Stimulated activated naive CD4-positive, alpha-beta T cell (primary cell): ENCODE measurements around the gene MINDY4.

Source experiments
- DNase-seq, 6 experiments: peaks; one replicate each; lab custom pipeline; 2025; lab: John Stamatoyannopoulos, UW

MINDY4 gene

DNA sequence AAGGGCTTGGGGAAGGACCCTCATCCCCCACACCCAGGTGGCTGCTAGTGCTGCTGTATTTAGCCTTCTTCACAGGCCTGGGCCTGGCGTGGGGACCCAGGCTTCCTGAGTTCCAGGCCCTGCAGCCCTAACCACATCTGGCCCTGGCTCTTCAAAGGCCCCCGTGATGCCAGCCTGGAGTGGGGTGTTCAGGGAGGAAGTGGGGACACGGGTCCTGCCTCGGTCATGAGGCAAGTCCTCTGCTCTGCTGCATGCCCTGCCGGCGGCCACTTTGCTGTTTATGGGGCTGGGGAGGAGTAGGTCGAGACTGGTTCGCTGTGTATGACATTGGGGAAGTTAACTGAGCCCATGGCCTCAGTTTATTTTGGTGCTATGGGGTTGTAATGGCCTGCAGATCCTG, 131.9 kb downstream of the MINDY4 start:
- DNase-seq = no peak

- DNase-seq = no peak
Observed at GRCh38 chr7:30904561-30904960, 133.3 kb downstream of the MINDY4 start.

DNA sequence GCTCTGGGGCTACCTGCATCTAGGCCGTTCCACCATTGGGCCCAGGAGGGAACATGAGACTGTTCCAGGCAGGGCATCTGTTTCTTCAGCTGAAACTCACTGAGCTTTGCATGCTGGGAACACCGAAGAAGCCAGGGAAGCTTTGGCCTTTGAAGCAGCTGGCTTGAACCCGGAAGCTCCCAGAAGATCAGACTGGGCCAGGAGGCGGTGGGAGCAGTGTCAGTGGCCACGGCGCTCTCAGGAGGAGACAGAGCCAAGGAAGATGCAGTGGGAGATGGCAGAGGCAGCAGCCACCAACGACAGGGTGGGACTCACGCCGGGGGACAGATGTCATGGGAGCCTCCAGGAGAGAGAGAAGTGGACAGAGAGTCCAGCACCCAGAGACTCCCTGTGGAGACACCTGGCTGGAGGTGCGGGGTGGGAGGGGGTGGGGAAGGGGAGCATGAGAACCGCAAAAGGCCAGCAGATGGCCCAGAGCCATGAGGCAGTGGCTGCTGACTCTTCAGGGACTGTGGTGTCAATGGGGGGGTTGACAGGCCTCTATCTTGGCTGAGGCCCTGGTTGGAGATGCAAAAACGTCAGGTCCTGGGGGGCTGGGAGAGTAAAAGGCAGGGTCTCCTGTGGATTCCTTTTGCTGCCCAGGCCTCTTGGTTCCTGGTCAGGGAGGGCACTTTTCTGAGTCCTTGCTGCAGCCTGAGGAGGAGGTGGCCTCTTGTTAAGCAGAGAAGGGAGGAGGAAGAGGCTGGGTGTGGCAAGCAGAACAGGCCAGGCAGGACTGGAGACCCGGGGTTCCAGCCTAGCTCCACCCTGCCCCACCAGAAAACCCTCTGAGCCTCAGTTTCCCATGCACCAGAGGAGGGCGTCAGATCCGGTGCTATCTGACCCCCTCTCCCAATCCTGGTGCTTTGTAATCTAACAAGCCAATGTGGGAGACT, 134.1 kb downstream of the MINDY4 start:
- DNase-seq = no peak

DNA sequence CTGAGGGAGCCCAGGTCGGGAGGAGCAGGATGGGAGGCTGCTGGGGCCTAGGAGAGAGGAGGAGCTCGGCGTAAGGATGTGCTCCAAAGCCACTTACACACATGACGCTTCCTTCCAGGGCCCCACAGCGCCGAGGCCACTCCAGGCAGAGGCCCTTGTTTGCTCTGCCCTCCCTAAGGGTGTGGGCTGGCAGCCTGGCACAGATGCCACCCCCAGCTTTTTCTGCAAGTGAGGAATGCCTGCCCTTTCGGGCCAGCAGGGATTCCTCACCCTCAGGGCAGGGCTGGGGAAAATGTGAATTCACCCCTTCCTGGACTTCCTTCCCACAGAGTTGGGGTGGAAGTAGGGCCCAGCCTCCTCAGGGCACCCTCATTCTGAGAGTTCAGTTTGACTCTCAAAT, 134.8 kb downstream of the MINDY4 start:
- DNase-seq = no peak

- DNase-seq = no peak
Observed at GRCh38 chr7:30906515-30907240, 135.5 kb downstream of the MINDY4 start.

DNA sequence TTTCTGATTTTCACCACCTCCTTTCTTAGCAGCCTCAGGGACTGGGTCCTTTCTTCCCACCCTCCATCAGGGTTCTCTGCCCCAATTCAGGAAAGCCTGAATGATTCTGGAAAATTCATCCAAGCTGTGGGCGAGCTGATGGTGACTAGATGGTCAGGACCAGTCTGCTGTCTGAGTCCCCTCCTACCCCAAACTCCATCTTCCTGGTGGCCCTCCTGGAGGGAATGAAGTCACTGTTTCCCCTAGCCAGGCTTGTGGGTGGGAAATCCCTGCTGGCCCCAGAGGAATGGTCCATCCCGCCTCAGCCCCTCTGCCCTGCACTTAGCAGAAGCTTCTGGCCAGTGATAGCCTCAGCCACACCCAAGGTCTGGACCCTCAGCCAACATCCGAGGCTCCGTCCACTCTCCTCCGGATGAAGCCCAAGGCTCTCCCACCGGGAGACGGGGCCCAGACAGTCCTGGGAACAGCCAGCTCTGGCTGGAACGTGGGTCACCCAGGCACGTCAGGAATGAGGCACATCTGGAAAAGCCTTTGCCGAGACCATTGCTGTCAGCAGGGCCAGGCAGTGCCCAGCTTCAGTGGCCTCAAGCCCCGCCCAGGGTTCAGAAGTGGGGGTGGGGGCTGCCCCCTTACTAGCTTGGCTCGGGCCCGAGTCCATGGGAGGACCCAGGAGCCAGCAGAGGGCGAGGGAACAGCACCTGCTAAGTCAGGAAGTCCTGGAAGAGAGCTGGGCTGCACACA, 136.5 kb downstream of the MINDY4 start:
- DNase-seq = no peak

DNA sequence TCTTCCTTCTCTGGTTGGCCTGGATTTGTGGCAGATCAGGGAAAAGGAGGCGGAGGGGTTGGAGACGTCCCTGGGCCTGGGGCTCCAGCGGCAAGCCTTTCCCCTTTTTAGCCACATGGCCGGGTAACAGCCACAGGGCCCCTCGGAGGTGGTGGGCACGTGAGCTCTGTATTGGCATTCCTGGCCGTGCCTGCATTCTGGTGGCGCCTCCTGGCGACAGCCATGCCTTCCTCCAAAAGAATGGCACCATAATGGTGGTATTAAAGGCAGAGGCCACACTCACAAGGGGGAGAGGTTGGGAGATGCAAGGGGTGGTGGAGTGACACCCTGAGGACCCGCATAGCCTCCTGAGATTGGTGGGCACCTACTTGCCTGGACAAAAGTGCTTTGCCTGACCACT, 137.5 kb downstream of the MINDY4 start:
- DNase-seq = no peak

DNA sequence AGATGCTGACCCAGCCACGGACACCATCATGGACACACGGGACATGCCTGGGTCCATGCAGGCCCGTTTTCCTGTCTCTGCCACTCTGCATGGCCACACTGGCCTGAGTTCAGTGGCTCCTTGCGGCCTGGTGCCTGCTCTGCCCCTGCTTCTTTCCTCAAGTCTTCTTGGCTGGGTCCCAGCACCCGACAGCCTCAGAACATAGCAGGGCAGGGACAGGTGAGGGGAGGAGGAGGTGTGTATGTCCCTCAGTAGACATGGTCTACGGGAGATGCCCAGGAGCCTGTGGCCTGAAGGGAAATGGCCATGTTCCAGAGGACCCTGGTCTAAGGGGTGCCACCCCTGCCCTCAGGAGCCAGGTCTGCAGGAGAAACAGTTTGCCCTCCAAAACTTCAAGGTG, 138.2 kb downstream of the MINDY4 start:
- DNase-seq = no peak

DNA sequence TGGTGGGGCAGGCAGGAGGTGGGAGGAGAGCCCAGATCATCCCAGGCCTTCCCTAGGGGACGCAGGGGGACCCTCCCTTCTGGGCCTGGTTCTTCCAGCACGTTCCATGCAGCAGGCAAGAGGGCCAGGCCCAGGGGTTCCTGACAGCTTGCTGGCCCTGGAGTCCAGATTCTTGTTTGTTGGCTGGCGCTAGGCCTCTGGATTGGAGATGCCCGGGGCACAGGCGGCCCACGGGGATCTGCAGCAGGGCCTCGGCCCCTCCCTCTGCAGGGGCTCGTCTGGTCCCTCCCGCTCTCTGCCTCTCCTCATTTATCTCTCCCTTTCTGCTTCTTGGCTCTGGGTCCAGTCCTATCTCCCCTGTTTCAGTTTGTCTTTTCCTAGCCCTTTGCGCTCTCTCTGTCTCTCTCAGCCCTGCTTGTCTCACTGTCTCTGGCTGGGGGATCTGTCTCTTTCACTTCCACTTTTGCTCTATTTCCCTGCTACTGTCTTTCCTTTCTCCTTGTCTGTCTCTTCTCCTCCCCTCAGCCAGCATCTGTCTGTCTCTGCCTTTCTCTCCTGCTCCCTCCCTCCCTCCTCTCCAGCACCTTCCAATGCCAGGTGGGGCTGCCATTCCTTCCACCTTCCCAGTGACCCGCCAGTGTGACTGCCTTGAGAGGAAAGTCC, 139.3 kb downstream of the MINDY4 start:
- no peak for DNase-seq

- DNase-seq = no peak
Observed at GRCh38 chr7:30911133-30911532, 139.9 kb downstream of the MINDY4 start.

DNA sequence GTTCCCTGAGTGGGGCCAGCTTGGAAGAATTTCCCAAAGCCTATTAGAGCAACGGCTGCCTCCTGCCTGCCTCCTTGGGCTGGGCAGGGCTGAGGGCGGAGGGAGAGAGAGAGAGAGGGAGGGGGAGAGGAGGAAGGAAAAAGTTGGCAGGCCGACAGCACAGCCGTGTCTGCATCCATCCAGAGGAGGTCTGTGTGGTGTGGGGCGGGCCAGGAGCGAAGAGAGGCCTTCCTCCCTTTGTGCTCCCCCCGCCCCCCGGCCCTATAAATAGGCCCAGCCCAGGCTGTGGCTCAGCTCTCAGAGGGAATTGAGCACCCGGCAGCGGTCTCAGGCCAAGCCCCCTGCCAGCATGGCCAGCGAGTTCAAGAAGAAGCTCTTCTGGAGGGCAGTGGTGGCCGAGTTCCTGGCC, 140.3 kb downstream of the MINDY4 start, which contains the start of gene AQP1:
Gene AQP1, plus strand, starts transcription at position 293 of the 409 bp plus-strand sequence. Its CDS starts 57 bp downstream, at position 350.
- DNase-seq = no peak

GRCh38 chr7:30912021-30912730, 141.0 kb downstream of the MINDY4 start:
- DNase-seq = no peak

GRCh38 chr7:30912731-30912985, 141.4 kb downstream of the MINDY4 start:
- no peak for DNase-seq

DNA sequence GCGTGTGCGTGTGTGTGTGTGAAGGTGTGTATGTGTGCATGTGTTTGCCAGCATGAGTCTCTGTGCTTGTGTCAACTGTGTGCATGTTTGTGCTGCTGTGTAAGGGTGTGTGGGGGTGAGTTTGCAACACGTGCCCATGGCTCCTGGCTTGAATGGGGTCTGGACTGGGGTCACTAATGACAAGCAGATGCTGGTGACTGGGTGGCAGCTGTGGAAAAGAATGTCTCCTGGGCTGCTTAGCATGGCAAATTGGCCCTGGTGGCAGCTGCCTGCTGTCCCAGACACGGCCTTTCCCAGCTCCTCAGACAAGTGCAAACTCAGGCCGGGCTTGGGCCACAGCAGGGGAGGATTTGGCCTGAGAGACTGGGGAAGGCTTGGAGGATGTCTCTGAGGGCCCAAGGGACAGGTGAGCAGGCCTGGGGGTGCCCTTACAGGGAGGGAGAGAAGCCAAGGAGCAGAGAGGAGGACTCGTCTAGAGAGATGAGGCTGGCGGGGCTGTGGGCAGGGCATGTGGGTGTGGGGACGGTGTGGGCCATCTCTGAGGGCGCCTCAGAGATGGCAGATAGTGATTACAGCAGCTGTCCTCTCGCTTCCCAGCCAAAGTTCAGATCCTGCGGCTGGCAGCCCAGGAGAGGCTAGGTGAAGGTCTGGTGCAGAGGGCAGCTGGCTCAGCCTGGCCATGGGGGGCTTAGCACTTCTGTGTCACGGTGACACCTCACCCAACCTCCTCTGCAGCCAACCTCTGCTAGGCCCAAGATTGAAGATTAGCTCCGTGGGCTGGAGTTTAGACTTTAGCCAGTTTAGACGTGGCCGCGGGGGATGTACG, 142.0 kb downstream of the MINDY4 start:
- DNase-seq = no peak

- no peak for DNase-seq
Observed at GRCh38 chr7:30913821-30914515, 142.8 kb downstream of the MINDY4 start.

GRCh38 chr7:30914596-30914995, 143.4 kb downstream of the MINDY4 start:
- DNase-seq = no peak

GRCh38 chr7:30915005-30915601, 143.9 kb downstream of the MINDY4 start:
- DNase-seq = no peak

- DNase-seq = no peak
Observed at GRCh38 chr7:30915751-30916150, 144.5 kb downstream of the MINDY4 start.

- no peak for DNase-seq
Observed at GRCh38 chr7:30916255-30916654, 145.0 kb downstream of the MINDY4 start.

GRCh38 chr7:30916767-30917166, 145.6 kb downstream of the MINDY4 start:
- no peak for DNase-seq
